HL-60 (cell line): ENCODE results near the gene HINT2.

Source experiments
- CTCF ChIP-seq: IDR thresholded peaks from one replicate; pipeline ENCODE4 v1.5.1; 2011; ENCODE audit warnings: low read length, control low read depth, inconsistent platforms; ENCODE audit not compliant: insufficient read depth
- GABPA ChIP-seq: IDR thresholded peaks from 2 replicates; pipeline ENCODE4 v1.6.1; 2012; ENCODE audit warnings: low read depth
- POLR2AphosphoS5 ChIP-seq: IDR thresholded peaks from 2 replicates; pipeline ENCODE4 v1.6.1; 2012; ENCODE audit warnings: low read depth
- REST ChIP-seq: IDR thresholded peaks from 2 replicates; pipeline ENCODE4 v1.6.1; 2012; ENCODE audit warnings: low read depth; ENCODE audit not compliant: insufficient replicate concordance

GRCh38 chr9:35826071-35826701, 11.3 kb upstream of the HINT2 start:
- TF ChIP-seq CTCF (peak; percentile 53), REST (no peak), POLR2AphosphoS5 (no peak), GABPA (no peak)
